ENCODE data around the gene LIN28B.
"Not testable (repeated sequence)": the region's sequence is repeated elsewhere in the genome, so short reads cannot be mapped to it uniquely, and the experiment has no call there.

DNA sequence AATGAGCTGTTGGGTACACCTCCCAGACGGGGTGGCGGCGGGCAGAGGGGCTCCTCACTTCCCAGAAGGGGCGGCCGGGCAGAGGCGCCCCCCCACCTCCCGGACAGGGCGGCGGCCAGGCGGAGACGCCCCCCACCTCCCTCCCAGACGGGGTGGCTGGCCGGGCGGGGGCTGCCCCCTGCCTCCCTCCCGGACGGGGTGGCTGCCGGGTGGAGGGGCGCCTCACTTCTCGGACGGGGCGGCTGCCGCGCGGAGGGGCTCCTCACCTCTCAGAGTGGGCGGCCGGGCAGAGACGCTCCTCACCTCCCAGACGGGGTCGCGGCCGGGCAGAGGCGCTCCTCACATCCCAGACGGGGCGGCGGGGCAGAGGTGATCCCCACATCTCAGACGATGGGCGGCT lies 34.2 kb downstream of the LIN28B start:
- TF ChIP-seq, protein P1, sequence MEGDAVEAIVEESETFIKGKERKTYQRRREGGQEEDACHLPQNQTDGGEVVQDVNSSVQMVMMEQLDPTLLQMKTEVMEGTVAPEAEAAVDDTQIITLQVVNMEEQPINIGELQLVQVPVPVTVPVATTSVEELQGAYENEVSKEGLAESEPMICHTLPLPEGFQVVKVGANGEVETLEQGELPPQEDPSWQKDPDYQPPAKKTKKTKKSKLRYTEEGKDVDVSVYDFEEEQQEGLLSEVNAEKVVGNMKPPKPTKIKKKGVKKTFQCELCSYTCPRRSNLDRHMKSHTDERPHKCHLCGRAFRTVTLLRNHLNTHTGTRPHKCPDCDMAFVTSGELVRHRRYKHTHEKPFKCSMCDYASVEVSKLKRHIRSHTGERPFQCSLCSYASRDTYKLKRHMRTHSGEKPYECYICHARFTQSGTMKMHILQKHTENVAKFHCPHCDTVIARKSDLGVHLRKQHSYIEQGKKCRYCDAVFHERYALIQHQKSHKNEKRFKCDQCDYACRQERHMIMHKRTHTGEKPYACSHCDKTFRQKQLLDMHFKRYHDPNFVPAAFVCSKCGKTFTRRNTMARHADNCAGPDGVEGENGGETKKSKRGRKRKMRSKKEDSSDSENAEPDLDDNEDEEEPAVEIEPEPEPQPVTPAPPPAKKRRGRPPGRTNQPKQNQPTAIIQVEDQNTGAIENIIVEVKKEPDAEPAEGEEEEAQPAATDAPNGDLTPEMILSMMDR (IDR thresholded peaks at IDR 0.05 in 8 of 11, conservative IDR thresholded peaks at IDR 0.05 in 3 of 11): not testable (repeated sequence)
- TF ChIP-seq POLR2AphosphoS5 (IDR thresholded peaks at IDR 0.05): not testable (repeated sequence)

Measured in spleen (tissue), 7 donors.